ENCODE data around the gene CDH4.

- no peak for TF ChIP-seq CTCF (IDR thresholded peaks at IDR 0.05)
- no peak for TF ChIP-seq POLR2A (IDR thresholded peaks at IDR 0.05)
Measured at GRCh38 chr20:61797971-61798411, 545.9 kb downstream of the CDH4 start.
